SK-N-SH treated with all-trans-retinoic acid at 6 μM for 48 hours (cell line): ENCODE measurements around the gene SCYL3.

Source experiments
- ATAC-seq: fragments of 200-7000 bp; cut with Tn5 transposase; 3 replicates; pipeline ENCODE4 v1.9.1; 2020; ENCODE audit warnings: mild to moderate bottlenecking, moderate library complexity
- ARNTL ChIP-seq: fragments of 450-650 bp; formaldehyde crosslinking; IDR thresholded peaks from 2 replicates; pipeline ENCODE4 v1.5.0; 2020; ENCODE audit warnings: low read depth, mild to moderate bottlenecking, moderate library complexity, borderline replicate concordance
- BACH2 ChIP-seq: fragments of 250-450 bp; sonication (Bioruptor Pico); IDR thresholded peaks from 2 replicates; pipeline ENCODE4 v1.9.0; 2021; ENCODE audit warnings: mild to moderate bottlenecking, borderline replicate concordance
- CSRNP3 ChIP-seq: fragments of 250-450 bp; sonication (Bioruptor Pico); IDR thresholded peaks from 2 replicates; pipeline ENCODE4 v1.5.1; 2021; ENCODE audit warnings: mild to moderate bottlenecking, moderate library complexity
- ESRRG ChIP-seq: fragments of 250-450 bp; sonication (Bioruptor Pico); IDR thresholded peaks from 2 replicates; pipeline ENCODE4 v1.6.1; 2021; ENCODE audit warnings: mild to moderate bottlenecking
- GLIS3 ChIP-seq: fragments of 250-450 bp; sonication (Bioruptor Pico); IDR thresholded peaks from 2 replicates; pipeline ENCODE4 v1.5.0; 2020; ENCODE audit warnings: mild to moderate bottlenecking, moderate library complexity
- ISL1 ChIP-seq: fragments of 250-450 bp; sonication (Bioruptor Pico); IDR thresholded peaks from 2 replicates; pipeline ENCODE4 v2.1.2; 2022; ENCODE audit warnings: mild to moderate bottlenecking, moderate library complexity
- OSR1 ChIP-seq: fragments of 250-450 bp; sonication (Bioruptor Pico); IDR thresholded peaks from 2 replicates; pipeline ENCODE4 v1.8.0; 2022; ENCODE audit warnings: moderate library complexity, mild to moderate bottlenecking, inconsistent platforms
- PATZ1 ChIP-seq: fragments of 250-450 bp; sonication (Bioruptor Pico); IDR thresholded peaks from 2 replicates; pipeline ENCODE4 v1.8.0; 2020; ENCODE audit warnings: mild to moderate bottlenecking, moderate library complexity, borderline replicate concordance
- POU6F1 ChIP-seq: fragments of 250-450 bp; sonication (Bioruptor Pico); IDR thresholded peaks from 2 replicates; pipeline ENCODE4 v1.8.0; 2021; ENCODE audit warnings: low read depth, mild to moderate bottlenecking, moderate library complexity, borderline replicate concordance
- PPARA ChIP-seq: fragments of 250-450 bp; sonication (Bioruptor Pico); IDR thresholded peaks from 2 replicates; pipeline ENCODE4 v1.5.0; 2020; ENCODE audit warnings: mild to moderate bottlenecking, borderline replicate concordance
- RARB ChIP-seq: fragments of 250-450 bp; sonication (Bioruptor Pico); IDR thresholded peaks from 2 replicates; pipeline ENCODE4 v1.8.0; 2021; ENCODE audit warnings: mild to moderate bottlenecking, moderate library complexity
- SNAI2 ChIP-seq: fragments of 250-450 bp; sonication (Bioruptor Pico); IDR thresholded peaks from 2 replicates; pipeline ENCODE4 v1.5.0; 2020; ENCODE audit warnings: mild to moderate bottlenecking, moderate library complexity
- TOX ChIP-seq: fragments of 250-450 bp; sonication (Bioruptor Pico); IDR thresholded peaks from 2 replicates; pipeline ENCODE4 v1.8.0; 2021; ENCODE audit warnings: mild to moderate bottlenecking, moderate library complexity, borderline replicate concordance
- TSHZ2 ChIP-seq: fragments of 250-450 bp; sonication (Bioruptor Pico); IDR thresholded peaks from 2 replicates; pipeline ENCODE4 v1.5.0; 2020; ENCODE audit warnings: mild to moderate bottlenecking, moderate library complexity
- ZFP3 ChIP-seq: fragments of 250-450 bp; sonication (Bioruptor Pico); IDR thresholded peaks from 2 replicates; pipeline ENCODE4 v1.5.0; 2020; ENCODE audit warnings: mild to moderate bottlenecking, moderate library complexity
- ZFP30 ChIP-seq: fragments of 450-650 bp; formaldehyde crosslinking; IDR thresholded peaks from 2 replicates; pipeline ENCODE4 v1.5.0; 2022; ENCODE audit warnings: mild to moderate bottlenecking, moderate library complexity
- ZNF565 ChIP-seq: fragments of 450-650 bp; formaldehyde crosslinking; conservative IDR thresholded peaks from 2 replicates; pipeline ENCODE4 v1.5.0; 2020; ENCODE audit warnings: low read depth, mild to moderate bottlenecking, moderate library complexity
- ZNF70 ChIP-seq: fragments of 450-650 bp; formaldehyde crosslinking; IDR thresholded peaks from 2 replicates; pipeline ENCODE4 v1.5.0; 2020; ENCODE audit warnings: mild to moderate bottlenecking, moderate library complexity
- ZNF8 ChIP-seq: fragments of 450-650 bp; formaldehyde crosslinking; IDR thresholded peaks from 2 replicates; pipeline ENCODE4 v1.5.0; 2020; ENCODE audit warnings: mild to moderate bottlenecking, moderate library complexity
- TF ChIP-seq, protein P1 (sequence below): fragments of 250-450 bp; sonication (Bioruptor Pico); IDR thresholded peaks from 2 replicates; pipeline ENCODE4 v1.5.1; 2020; ENCODE audit warnings: low read depth, mild to moderate bottlenecking, moderate library complexity

SCYL3 gene

GRCh38 chr1:169886931-169887330 lies 6.8 kb downstream of the SCYL3 start:
- TF ChIP-seq BACH2 (CRISPR knock-in tag) (no peak), ZNF565 (CRISPR knock-in tag) (no peak), OSR1 (no peak), ZNF70 (no peak), ZFP30 (CRISPR knock-in tag) (no peak), ZNF8 (CRISPR knock-in tag) (no peak), ISL1 (CRISPR knock-in tag) (no peak), SNAI2 (no peak), POU6F1 (CRISPR knock-in tag) (no peak), CSRNP3 (CRISPR knock-in tag) (no peak), TSHZ2 (CRISPR knock-in tag) (no peak), TOX (CRISPR knock-in tag) (no peak), ESRRG (CRISPR knock-in tag) (no peak), RARB (CRISPR knock-in tag) (no peak)
- TF ChIP-seq, protein P1, sequence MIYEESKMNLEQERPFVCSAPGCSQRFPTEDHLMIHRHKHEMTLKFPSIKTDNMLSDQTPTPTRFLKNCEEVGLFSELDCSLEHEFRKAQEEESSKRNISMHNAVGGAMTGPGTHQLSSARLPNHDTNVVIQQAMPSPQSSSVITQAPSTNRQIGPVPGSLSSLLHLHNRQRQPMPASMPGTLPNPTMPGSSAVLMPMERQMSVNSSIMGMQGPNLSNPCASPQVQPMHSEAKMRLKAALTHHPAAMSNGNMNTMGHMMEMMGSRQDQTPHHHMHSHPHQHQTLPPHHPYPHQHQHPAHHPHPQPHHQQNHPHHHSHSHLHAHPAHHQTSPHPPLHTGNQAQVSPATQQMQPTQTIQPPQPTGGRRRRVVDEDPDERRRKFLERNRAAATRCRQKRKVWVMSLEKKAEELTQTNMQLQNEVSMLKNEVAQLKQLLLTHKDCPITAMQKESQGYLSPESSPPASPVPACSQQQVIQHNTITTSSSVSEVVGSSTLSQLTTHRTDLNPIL (CRISPR knock-in tag): no peak
- ATAC-seq: no peak

DNA sequence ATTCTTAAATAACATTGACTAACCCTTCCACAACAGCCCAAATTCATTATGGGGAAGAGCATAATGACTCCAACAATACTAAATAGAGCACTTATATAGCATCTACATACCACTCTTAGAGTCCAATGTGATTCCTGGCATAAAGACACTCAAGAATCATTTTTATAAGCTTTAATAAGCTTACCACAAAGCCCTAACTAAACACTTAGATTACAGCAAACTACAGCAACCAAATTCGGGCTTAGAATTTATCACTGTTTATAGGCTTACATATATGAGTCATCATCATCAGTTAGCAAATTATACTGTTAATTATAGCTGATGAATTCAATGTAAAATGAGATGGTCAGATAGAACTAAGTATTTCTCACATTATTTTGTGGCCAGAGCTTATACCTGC lies 7.3 kb downstream of the SCYL3 start:
- ATAC-seq: no peak
- TF ChIP-seq ARNTL (CRISPR knock-in tag) (no peak), TOX (CRISPR knock-in tag) (no peak), RARB (CRISPR knock-in tag) (no peak), GLIS3 (CRISPR knock-in tag) (no peak), ZFP3 (no peak), PPARA (CRISPR knock-in tag) (no peak), CSRNP3 (CRISPR knock-in tag) (no peak), PATZ1 (no peak)
- TF ChIP-seq, all 23 proteins: peak for 0

GRCh38 chr1:169885207-169885606 lies 8.5 kb downstream of the SCYL3 start:
- TF ChIP-seq PPARA (CRISPR knock-in tag): no peak
- TF ChIP-seq, protein P1 (CRISPR knock-in tag): no peak
- TF ChIP-seq TSHZ2 (CRISPR knock-in tag): no peak
- no peak for TF ChIP-seq ZNF8 (CRISPR knock-in tag)
- TF ChIP-seq ESRRG (CRISPR knock-in tag): no peak
- TF ChIP-seq OSR1: no peak
- no peak for ATAC-seq
